GM12878 (cell line): Measurements from ENCODE around the gene CAPN8. TPM values are rescaled to one million over a fixed set of nuclear protein-coding genes. Genes with fewer than 3 reads are reported as not detected.

Experiments
- ASH2L ChIP-seq: fragments of 300-600, 200-600 bp; sonication (generic); IDR thresholded peaks from 2 replicates; pipeline ENCODE4 v1.6.1; 2017; ENCODE audit warnings: low read depth, mild to moderate bottlenecking, borderline replicate concordance
- ATF7 ChIP-seq: fragments of 450-650 bp; IDR thresholded peaks from 2 replicates; pipeline ENCODE4 v1.6.1; 2016; ENCODE audit warnings: low read depth, mild to moderate bottlenecking
- BCL11A ChIP-seq: IDR thresholded peaks from 2 replicates; pipeline ENCODE4 v1.6.1; 2011; ENCODE audit warnings: low read depth, low read length
- BHLHE40 ChIP-seq, 2 experiments: fragments of 450-650 bp in 1 of 2; IDR thresholded peaks; 2 replicates each; pipeline ENCODE4 v1.6.1; 2011 to 2017; ENCODE audit warnings: low read depth in 2 of 2, borderline replicate concordance in 1 of 2, improper control_type of control experiment in 1 of 2, low read length in 1 of 2, mild to moderate bottlenecking in 1 of 2
- ESRRA ChIP-seq: IDR thresholded peaks from 2 replicates; pipeline ENCODE4 v1.6.1; 2012; ENCODE audit warnings: mild to moderate bottlenecking, low read length, improper control_type of control experiment
- ETV6 ChIP-seq, 2 experiments: fragments of 450-650 bp in 1 of 2; IDR thresholded peaks in 1 of 2; conservative IDR thresholded peaks in 1 of 2; 2 replicates each; pipeline ENCODE4 v1.6.1; 2014; ENCODE audit warnings: antibody characterized with exemption in 1 of 2, borderline replicate concordance in 1 of 2, low read depth in 1 of 2, mild to moderate bottlenecking in 1 of 2, moderate library complexity in 1 of 2
- MEF2A ChIP-seq: IDR thresholded peaks from 2 replicates; pipeline ENCODE4 v1.6.1; 2011; ENCODE audit warnings: low read depth, mild to moderate bottlenecking, low read length, moderate library complexity; ENCODE audit not compliant: insufficient read depth
- MYB ChIP-seq: fragments of 150-350 bp; IDR thresholded peaks from 2 replicates; pipeline ENCODE4 v1.6.1; 2014; ENCODE audit warnings: mild to moderate bottlenecking, low read depth, low read length, borderline replicate concordance
- NFIC ChIP-seq: IDR thresholded peaks from 2 replicates; pipeline ENCODE4 v1.6.1; 2012; ENCODE audit warnings: low read depth, mild to moderate bottlenecking, inconsistent platforms, low read length, moderate library complexity
- USF1 ChIP-seq: IDR thresholded peaks from 2 replicates; pipeline ENCODE4 v1.6.1; 2011; ENCODE audit warnings: borderline replicate concordance, low read depth, mild to moderate bottlenecking, moderate library complexity, mixed read lengths, low read length; ENCODE audit not compliant: insufficient read depth; ENCODE audit errors: extremely low read length
- ZNF207 ChIP-seq: fragments of 450-650 bp; IDR thresholded peaks from 2 replicates; pipeline ENCODE4 v1.6.1; 2014; ENCODE audit warnings: antibody characterized with exemption, mild to moderate bottlenecking, borderline replicate concordance
- polyA plus RNA-seq, 11 experiments: library from polyadenylated mRNA; depleted of rRNA in 4 of 11; unstranded in 6 of 11; stranded (reverse) in 5 of 11; fragments of >200 nt; fragmentation: Nextera tagmentation in 4 of 11; fragmentation: Illumina TruSeq in 1 of 11; extraction: Ambion mirVana in 4 of 11; extraction: Trizol in 1 of 11; gene quantifications; 1 replicate in 1 of 11; 2 replicates in 10 of 11; pipeline versions ENCODE4 v1.2.1 to v1.2.3, GENCODE V29; 2011 to 2016; ENCODE audit warnings: inconsistent platforms in 2 of 11, missing spikeins in 2 of 11, low read depth in 1 of 11
- total RNA-seq, 4 experiments: library from RNA; depleted of rRNA in 3 of 4; stranded (reverse); fragments of >200 nt in 3 of 4; fragmentation: Illumina TruSeq in 1 of 4; extraction: Trizol in 1 of 4; gene quantifications; 2 replicates each; pipeline versions ENCODE4 v1.2.1 to v1.2.3, GENCODE V29; 2013 to 2021
- TF ChIP-seq, protein P1 (sequence below): fragments of 450-650 bp; IDR thresholded peaks from 2 replicates; pipeline ENCODE4 v1.6.1; 2017; ENCODE audit warnings: low read depth, mild to moderate bottlenecking, moderate library complexity
- TF ChIP-seq, protein P2 (sequence below): IDR thresholded peaks from 2 replicates; pipeline ENCODE4 v1.6.1; 2012; ENCODE audit warnings: low read depth, low read length, improper control_type of control experiment

Gene CAPN8
- total and polyA plus RNA-seq, 10 of the 15 experiments (the other 5 are each of a cell fraction or from before 2014, with no cell fraction given), result 6.4 to 30.7 (median 12.3) TPM

DNA sequence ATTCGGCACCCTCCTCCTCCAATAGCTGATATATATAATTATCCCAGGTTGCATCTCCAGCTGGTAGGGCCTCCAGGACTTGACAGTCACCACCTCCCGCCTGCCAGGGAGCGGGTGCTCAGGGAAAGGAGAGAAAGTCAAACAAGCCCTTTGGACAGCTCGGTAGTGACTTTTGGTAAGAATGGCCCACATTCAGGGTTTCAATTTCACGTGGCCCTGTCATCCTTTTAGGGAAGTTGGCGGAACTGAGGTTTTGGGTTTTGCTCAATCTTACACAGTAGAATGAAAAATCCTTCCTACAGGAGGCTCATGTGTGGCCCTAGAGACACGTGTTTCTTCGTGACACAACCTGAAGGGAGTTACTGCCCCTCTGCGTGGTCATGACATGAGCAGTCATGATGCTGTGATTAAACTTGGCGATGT is 44.2 kb downstream of the CAPN8 start (continued):
- TF ChIP-seq BCL11A (peak; percentile 69; the same call in 1 of the 2 replicates), NFIC (peak; percentile 69), BHLHE40 (IDR thresholded peaks at IDR 0.05; ENCODE audit: borderline replicate concordance in 1 of 2, low read depth in 2 of 2, low read length in 1 of 2) (peak; percentile 69 to 80), ATF7 (peak; percentile 37; the same call in 1 of the 2 replicates), USF1 (no peak), ETV6 (conservative IDR thresholded peaks at IDR 0.05 in 1 of 2, IDR thresholded peaks at IDR 0.05 in 1 of 2; ENCODE audit: borderline replicate concordance in 1 of 2, low read depth in 1 of 2) (peak in 1 of 2 experiments; percentile 82; a peak in 2 of 4 replicates), ASH2L (no peak), MYB (no peak), MEF2A (0 out of 2 replicates have a peak, but pooled peaks have one; percentile 37), ZNF207 (no peak), ESRRA (no peak)
- TF ChIP-seq, protein P1, sequence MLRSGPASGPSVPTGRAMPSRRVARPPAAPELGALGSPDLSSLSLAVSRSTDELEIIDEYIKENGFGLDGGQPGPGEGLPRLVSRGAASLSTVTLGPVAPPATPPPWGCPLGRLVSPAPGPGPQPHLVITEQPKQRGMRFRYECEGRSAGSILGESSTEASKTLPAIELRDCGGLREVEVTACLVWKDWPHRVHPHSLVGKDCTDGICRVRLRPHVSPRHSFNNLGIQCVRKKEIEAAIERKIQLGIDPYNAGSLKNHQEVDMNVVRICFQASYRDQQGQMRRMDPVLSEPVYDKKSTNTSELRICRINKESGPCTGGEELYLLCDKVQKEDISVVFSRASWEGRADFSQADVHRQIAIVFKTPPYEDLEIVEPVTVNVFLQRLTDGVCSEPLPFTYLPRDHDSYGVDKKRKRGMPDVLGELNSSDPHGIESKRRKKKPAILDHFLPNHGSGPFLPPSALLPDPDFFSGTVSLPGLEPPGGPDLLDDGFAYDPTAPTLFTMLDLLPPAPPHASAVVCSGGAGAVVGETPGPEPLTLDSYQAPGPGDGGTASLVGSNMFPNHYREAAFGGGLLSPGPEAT, result peak; percentile 61; the same call in 1 of the 2 replicates
- TF ChIP-seq, protein P2, sequence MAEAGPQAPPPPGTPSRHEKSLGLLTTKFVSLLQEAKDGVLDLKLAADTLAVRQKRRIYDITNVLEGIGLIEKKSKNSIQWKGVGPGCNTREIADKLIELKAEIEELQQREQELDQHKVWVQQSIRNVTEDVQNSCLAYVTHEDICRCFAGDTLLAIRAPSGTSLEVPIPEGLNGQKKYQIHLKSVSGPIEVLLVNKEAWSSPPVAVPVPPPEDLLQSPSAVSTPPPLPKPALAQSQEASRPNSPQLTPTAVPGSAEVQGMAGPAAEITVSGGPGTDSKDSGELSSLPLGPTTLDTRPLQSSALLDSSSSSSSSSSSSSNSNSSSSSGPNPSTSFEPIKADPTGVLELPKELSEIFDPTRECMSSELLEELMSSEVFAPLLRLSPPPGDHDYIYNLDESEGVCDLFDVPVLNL, result no peak
